Measurements from ENCODE around the gene RAB3IL1.

Gene RAB3IL1

GRCh38 chr11:61907282-61907681 is 10.1 kb downstream of the RAB3IL1 start:
- no peaks in the 10 kb centered on the region for H3K27me3 ChIP-seq (ENCODE audit: insufficient read depth, low read depth)
- H3K4me3 ChIP-seq (IDR thresholded peaks at IDR 0.05; ENCODE audit: insufficient read depth, low read depth, low read length) = no peak overlapping the region
- no peak overlapping the region for H3K27ac ChIP-seq
- H3K4me2 ChIP-seq = no peak overlapping the region
- no peak overlapping the region for H2AFZ ChIP-seq (ENCODE audit: low read depth)
- H4K20me1 ChIP-seq (ENCODE audit: insufficient read depth) = no peaks in the 10 kb centered on the region
- peaks cover 28% of the 10 kb centered on the region for H3K4me1 ChIP-seq (ENCODE audit: low read depth, poor library complexity, severe bottlenecking)
- no peak for TF ChIP-seq CTCF (conservative IDR thresholded peaks at IDR 0.05; ENCODE audit: low read depth, low read length)
- H3K79me2 ChIP-seq (ENCODE audit: insufficient read depth, low read depth) = no peaks in the 10 kb centered on the region
- no peaks in the 10 kb centered on the region for H3K36me3 ChIP-seq (ENCODE audit: insufficient read depth)
- H3K9ac ChIP-seq = no peak overlapping the region

- Histone ChIP-seq H4K20me1 (ENCODE audit: insufficient read depth) (no peaks in the 10 kb centered on the region), H3K4me2 (no peak overlapping the region), H3K9ac (no peak overlapping the region), H3K36me3 (ENCODE audit: insufficient read depth) (no peaks in the 10 kb centered on the region), H3K4me3 (IDR thresholded peaks at IDR 0.05; ENCODE audit: insufficient read depth, low read depth, low read length) (no peak overlapping the region), H3K27ac (no peak overlapping the region), H2AFZ (ENCODE audit: low read depth) (no peak overlapping the region), H3K4me1 (ENCODE audit: low read depth, poor library complexity, severe bottlenecking) (peaks cover 28% of the 10 kb centered on the region), H3K79me2 (ENCODE audit: insufficient read depth, low read depth) (no peaks in the 10 kb centered on the region), H3K27me3 (ENCODE audit: insufficient read depth, low read depth) (no peaks in the 10 kb centered on the region)
- TF ChIP-seq CTCF (conservative IDR thresholded peaks at IDR 0.05; ENCODE audit: low read depth, low read length) = no peak
Observed at GRCh38 chr11:61906522-61906909, 10.8 kb downstream of the RAB3IL1 start.

DNA sequence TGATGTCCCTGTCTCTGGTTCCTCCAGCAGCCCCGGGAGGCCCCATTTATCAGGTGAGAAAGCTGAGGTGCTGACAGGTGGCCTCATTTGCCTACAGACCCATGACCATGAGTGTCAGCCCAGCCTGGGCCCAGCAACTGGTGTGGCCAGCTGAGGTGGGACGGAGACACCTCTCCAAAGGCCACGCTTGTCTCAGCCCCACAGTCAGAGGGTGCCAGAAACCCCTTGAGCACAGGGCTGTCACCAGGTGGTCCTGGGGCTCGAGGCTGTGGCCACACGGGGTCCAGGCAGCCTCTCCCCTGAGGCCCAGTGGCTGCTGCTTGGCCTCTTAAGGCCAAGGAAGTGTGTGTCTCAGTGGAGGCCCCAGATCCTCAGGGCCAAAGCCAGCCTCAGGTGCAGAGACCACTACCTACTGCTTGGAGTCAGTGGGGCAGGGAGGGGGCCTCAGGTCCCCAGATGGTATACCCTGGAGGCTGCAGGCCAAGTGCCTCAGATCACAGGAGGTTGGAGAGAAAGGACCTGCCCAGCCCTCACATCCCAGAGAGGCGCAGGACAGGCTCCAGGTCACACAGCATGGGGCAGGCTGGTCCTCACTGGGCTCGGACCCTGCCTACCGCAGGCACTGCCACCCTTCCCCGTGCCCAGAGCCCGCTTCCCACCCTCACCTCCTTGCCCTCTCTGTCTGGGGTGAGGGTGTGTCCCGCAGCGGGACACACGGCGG is 11.4 kb downstream of the RAB3IL1 start:
- H3K4me3 ChIP-seq (IDR thresholded peaks at IDR 0.05; ENCODE audit: insufficient read depth, low read depth, low read length) = no peak overlapping the region
- no peak overlapping the region for H3K9ac ChIP-seq
- no peak overlapping the region for H2AFZ ChIP-seq (ENCODE audit: low read depth)
- no peaks in the 10 kb centered on the region for H3K79me2 ChIP-seq (ENCODE audit: insufficient read depth, low read depth)
- no peaks in the 10 kb centered on the region for H3K27me3 ChIP-seq (ENCODE audit: insufficient read depth, low read depth)
- no peak for TF ChIP-seq CTCF (conservative IDR thresholded peaks at IDR 0.05; ENCODE audit: low read depth, low read length)
- H3K36me3 ChIP-seq (ENCODE audit: insufficient read depth) = no peaks in the 10 kb centered on the region
- no peaks in the 10 kb centered on the region for H4K20me1 ChIP-seq (ENCODE audit: insufficient read depth)
- no peak overlapping the region for H3K27ac ChIP-seq
- peaks cover 28% of the 10 kb centered on the region for H3K4me1 ChIP-seq (ENCODE audit: low read depth, poor library complexity, severe bottlenecking)
- H3K4me2 ChIP-seq = no peak overlapping the region

- H3K36me3 ChIP-seq (ENCODE audit: insufficient read depth) = no peaks in the 10 kb centered on the region
- no peaks in the 10 kb centered on the region for H3K79me2 ChIP-seq (ENCODE audit: insufficient read depth, low read depth)
- H3K9ac ChIP-seq = no peak overlapping the region
- H3K4me1 ChIP-seq (ENCODE audit: low read depth, poor library complexity, severe bottlenecking) = peaks cover 20% of the 10 kb centered on the region
- no peaks in the 10 kb centered on the region for H4K20me1 ChIP-seq (ENCODE audit: insufficient read depth)
- H3K4me3 ChIP-seq (IDR thresholded peaks at IDR 0.05; ENCODE audit: insufficient read depth, low read depth, low read length) = no peak overlapping the region
- no peak overlapping the region for H3K27ac ChIP-seq
- H2AFZ ChIP-seq (ENCODE audit: low read depth) = no peak overlapping the region
- no peak overlapping the region for H3K4me2 ChIP-seq
- no peaks in the 10 kb centered on the region for H3K27me3 ChIP-seq (ENCODE audit: insufficient read depth, low read depth)
- no peak for TF ChIP-seq CTCF (conservative IDR thresholded peaks at IDR 0.05; ENCODE audit: low read depth, low read length)
Observed at GRCh38 chr11:61905067-61905696, 12.2 kb downstream of the RAB3IL1 start.

All from KMS-11 (cell line).